Measurements from ENCODE around the gene AFM. TPM values are rescaled to one million over a fixed set of nuclear protein-coding genes. Genes with fewer than 3 reads are reported as not detected.

AFM gene
- total RNA-seq, 4 donors from 2014 or later = not detected

GRCh38 chr4:73470728-73471127, 10.8 kb upstream of the AFM start:
- intact Hi-C loops (cut with DNase I; ENCODE audit: low total_unique reads) = no loop called here
- DNase-seq (ENCODE audit: low spot score in 2 of 2) = no peak
- H3K4me3 ChIP-seq (ENCODE audit: low read depth, poor library complexity, severe bottlenecking) = no peak overlapping the region
- no peak for TF ChIP-seq POLR2A (IDR thresholded peaks at IDR 0.05)
- no peak for TF ChIP-seq CTCF (IDR thresholded peaks at IDR 0.05)
- 80 to 89% methylated on average over 1 of the region's 1 CpG for WGBS, 2 donors

- TF ChIP-seq POLR2A (IDR thresholded peaks at IDR 0.05) (no peak), CTCF (IDR thresholded peaks at IDR 0.05) (no peak)
- WGBS, 2 donors = 74 to 85% methylated on average over 11 of the region's 11 CpGs
- intact Hi-C loops (cut with DNase I; ENCODE audit: low total_unique reads) = no loop called here
These were observed 4.4 kb upstream of the AFM start for GRCh38 chr4:73477176-73477575.

GRCh38 chr4:73479323-73479722, 2.2 kb upstream of the AFM start:
- WGBS, 2 donors = 71 to 90% methylated on average over 1 of the region's 1 CpG
- H3K4me3 ChIP-seq (ENCODE audit: low read depth, poor library complexity, severe bottlenecking) = no peak overlapping the region
- TF ChIP-seq POLR2A (IDR thresholded peaks at IDR 0.05) (no peak), CTCF (IDR thresholded peaks at IDR 0.05) (no peak)
- DNase-seq (ENCODE audit: low spot score in 2 of 2) = no peak
- intact Hi-C loops (cut with DNase I; ENCODE audit: low total_unique reads) = no loop called here

More at GRCh38 chr4:73477176-73477575, 4.4 kb upstream of the AFM start:
- H3K4me3 ChIP-seq (ENCODE audit: low read depth, poor library complexity, severe bottlenecking) = no peak overlapping the region
- no peak for DNase-seq (ENCODE audit: low spot score in 2 of 2)

- H3K4me3 ChIP-seq (ENCODE audit: low read depth, poor library complexity, severe bottlenecking) = no peak overlapping the region
- intact Hi-C loops (cut with DNase I; ENCODE audit: low total_unique reads) = no loop called here
- no peak for DNase-seq (ENCODE audit: low spot score in 2 of 2)
- TF ChIP-seq POLR2A (IDR thresholded peaks at IDR 0.05) = no peak
- no peak for TF ChIP-seq CTCF (IDR thresholded peaks at IDR 0.05)
These were observed 3.5 kb downstream of the AFM start for GRCh38 chr4:73485085-73485484.

- intact Hi-C loops (cut with DNase I; ENCODE audit: low total_unique reads) = no loop called here
- TF ChIP-seq CTCF (IDR thresholded peaks at IDR 0.05) (no peak), POLR2A (IDR thresholded peaks at IDR 0.05) (no peak)
- H3K4me3 ChIP-seq (ENCODE audit: low read depth, poor library complexity, severe bottlenecking) = no peak overlapping the region
- DNase-seq (ENCODE audit: low spot score in 2 of 2) = no peak
These were observed 4.1 kb downstream of the AFM start for GRCh38 chr4:73485596-73485995.

GRCh38 chr4:73486497-73486896, 5.0 kb downstream of the AFM start:
- H3K4me3 ChIP-seq (ENCODE audit: low read depth, poor library complexity, severe bottlenecking) = no peak overlapping the region

More at GRCh38 chr4:73486497-73486896, 5.0 kb downstream of the AFM start:
- intact Hi-C loops (cut with DNase I; ENCODE audit: low total_unique reads) = no loop called here
- no peak for DNase-seq (ENCODE audit: low spot score in 2 of 2)
- 48 to 71% methylated on average over 1 of the region's 1 CpG for WGBS, 2 donors
- TF ChIP-seq POLR2A (IDR thresholded peaks at IDR 0.05) (no peak), CTCF (IDR thresholded peaks at IDR 0.05) (no peak)
